ENCODE results near the gene PITHD1.

DNA sequence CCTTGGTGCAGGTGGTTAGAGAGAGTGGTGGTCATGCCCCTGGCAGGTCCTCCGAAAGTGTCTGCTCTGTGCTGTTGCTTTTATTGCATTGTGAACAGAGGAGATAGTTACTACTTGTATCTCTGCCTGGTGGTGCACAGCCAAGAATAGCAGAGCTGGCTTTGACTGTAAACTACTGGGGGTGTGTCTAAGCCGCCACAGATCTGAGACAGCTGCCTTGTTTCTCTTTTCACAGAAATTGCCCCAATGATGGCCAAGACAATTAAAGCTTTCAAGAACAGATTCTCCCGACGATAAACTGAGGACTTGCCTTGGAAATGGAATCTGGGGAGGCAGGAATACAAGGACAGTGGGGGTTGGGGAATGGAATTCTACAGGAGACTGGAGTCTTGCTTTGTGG lies 18.9 kb upstream of the PITHD1 start:
- TF ChIP-seq, protein P1, sequence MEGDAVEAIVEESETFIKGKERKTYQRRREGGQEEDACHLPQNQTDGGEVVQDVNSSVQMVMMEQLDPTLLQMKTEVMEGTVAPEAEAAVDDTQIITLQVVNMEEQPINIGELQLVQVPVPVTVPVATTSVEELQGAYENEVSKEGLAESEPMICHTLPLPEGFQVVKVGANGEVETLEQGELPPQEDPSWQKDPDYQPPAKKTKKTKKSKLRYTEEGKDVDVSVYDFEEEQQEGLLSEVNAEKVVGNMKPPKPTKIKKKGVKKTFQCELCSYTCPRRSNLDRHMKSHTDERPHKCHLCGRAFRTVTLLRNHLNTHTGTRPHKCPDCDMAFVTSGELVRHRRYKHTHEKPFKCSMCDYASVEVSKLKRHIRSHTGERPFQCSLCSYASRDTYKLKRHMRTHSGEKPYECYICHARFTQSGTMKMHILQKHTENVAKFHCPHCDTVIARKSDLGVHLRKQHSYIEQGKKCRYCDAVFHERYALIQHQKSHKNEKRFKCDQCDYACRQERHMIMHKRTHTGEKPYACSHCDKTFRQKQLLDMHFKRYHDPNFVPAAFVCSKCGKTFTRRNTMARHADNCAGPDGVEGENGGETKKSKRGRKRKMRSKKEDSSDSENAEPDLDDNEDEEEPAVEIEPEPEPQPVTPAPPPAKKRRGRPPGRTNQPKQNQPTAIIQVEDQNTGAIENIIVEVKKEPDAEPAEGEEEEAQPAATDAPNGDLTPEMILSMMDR (conservative IDR thresholded peaks at IDR 0.05; ENCODE audit: low read length): no peak
- no peak for TF ChIP-seq EZH2phosphoT487 (IDR thresholded peaks at IDR 0.05; ENCODE audit: borderline replicate concordance)
